Activated B cell treated with CpG ODN at 0.5 μM for 24 hours (primary cell): Measurements from ENCODE around the gene SH3PXD2A. TPM values are rescaled to one million over a fixed set of nuclear protein-coding genes. Genes with fewer than 3 reads are reported as not detected.

Experiments
- ATAC-seq: fragments of 200-7000 bp; cut with Tn5 transposase; one replicate; pipeline ENCODE4 v1.10.0; 2021; ENCODE audit warnings: low read depth, mild to moderate bottlenecking, moderate library complexity
- CTCF ChIA-PET: fragments of 350-600 bp; sonication (Branson Sonifier 250); formaldehyde crosslinking; loops from one replicate; lab custom pipeline; 2021; ENCODE audit warnings: antibody characterized with exemption; lab: Charles Lee
- POLR2A ChIA-PET: fragments of 350-600 bp; sonication (Branson Sonifier 250); formaldehyde crosslinking; loops from one replicate; lab custom pipeline; 2021; ENCODE audit warnings: antibody characterized with exemption; lab: Charles Lee
- DNase-seq: peaks from one replicate; pipeline ENCODE4 v3.0.0; 2022
- H3K27ac Mint-ChIP-seq: one replicate; pipeline ENCODE4 v1.8.0; 2020; ENCODE audit warnings: mixed read lengths
- H3K27me3 Mint-ChIP-seq: one replicate; pipeline ENCODE4 v1.8.0; 2021; ENCODE audit warnings: mixed read lengths
- H3K36me3 Mint-ChIP-seq: one replicate; pipeline ENCODE4 v1.8.0; 2021; ENCODE audit warnings: low read depth, mixed read lengths
- H3K4me1 Mint-ChIP-seq: one replicate; pipeline ENCODE4 v1.8.0; 2021; ENCODE audit warnings: mixed read lengths
- H3K4me3 Mint-ChIP-seq: one replicate; pipeline ENCODE4 v1.8.0; 2020; ENCODE audit warnings: mild to moderate bottlenecking, mixed read lengths
- H3K9me3 Mint-ChIP-seq: one replicate; pipeline ENCODE4 v1.8.0; 2020; ENCODE audit warnings: mixed read lengths
- intact Hi-C: fragments of 100-400 bp; cut with micrococcal nuclease; formaldehyde crosslinking; loops from one replicate; pipeline ENCODE4 v1.15.1; 2024
- total RNA-seq: library from RNA; stranded (reverse); gene quantifications from 2 replicates; pipeline ENCODE4 v1.2.3, GENCODE V29; 2022
- TF ChIP-seq, protein P1 (sequence below): fragments of 200-600 bp; IDR thresholded peaks from one replicate; pipeline ENCODE4 v1.8.0; 2022; ENCODE audit warnings: antibody characterized with exemption, mild to moderate bottlenecking

SH3PXD2A gene
- total RNA-seq, 1 donor from 2014 or later: 18.2 TPM

DNA sequence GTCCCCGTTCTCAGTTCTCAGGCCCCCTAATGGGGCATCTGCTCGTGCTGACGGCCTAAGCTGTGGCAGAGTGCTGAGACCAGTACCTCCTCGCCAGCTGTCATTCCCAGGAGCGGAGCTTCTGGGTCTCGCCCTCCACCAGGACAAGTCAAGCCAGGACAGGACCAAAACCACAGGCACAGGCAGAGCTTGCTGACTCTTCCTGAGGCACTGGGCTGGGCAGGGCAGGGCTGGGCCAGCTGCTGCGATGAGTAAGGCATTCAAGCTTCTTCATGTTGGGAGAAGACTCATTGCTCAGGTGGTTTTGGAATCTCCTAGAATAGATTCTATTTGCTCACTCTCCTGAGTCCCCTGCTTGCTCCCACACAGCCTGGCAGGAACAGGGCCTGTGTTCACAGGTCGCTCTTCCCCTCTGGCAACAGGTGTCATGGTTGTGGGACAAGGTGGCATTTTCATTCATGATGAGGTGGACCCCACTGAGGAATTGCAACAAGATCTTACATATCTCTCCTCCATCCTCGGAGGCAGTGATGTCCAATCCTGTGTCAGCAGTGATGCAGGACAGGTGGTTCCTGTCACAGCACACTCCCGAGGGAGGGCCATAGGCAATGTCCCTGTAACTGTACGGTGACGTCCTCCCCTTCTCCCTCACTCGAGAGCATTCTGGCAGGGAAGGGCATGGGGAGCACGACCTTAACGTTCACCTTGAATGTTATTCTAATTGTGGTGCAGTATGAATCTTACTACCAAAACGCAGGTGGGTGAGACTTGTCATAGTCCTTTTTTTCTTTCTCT lies 17.0 kb upstream of the SH3PXD2A start:
- Mint-ChIP-seq H3K4me1 (peaks cover 8% of the 10 kb centered on the region), H3K27me3 (no peaks in the 10 kb centered on the region), H3K36me3 (peaks cover 11% of the 10 kb centered on the region), H3K4me3 (no peak overlapping the region), H3K9me3 (no peaks in the 10 kb centered on the region), H3K27ac (no peak overlapping the region)
- DNase-seq: no peak
- no peak for ATAC-seq
- ChIA-PET CTCF (no interaction called here), POLR2A (no interaction called here)
- TF ChIP-seq, protein P1, sequence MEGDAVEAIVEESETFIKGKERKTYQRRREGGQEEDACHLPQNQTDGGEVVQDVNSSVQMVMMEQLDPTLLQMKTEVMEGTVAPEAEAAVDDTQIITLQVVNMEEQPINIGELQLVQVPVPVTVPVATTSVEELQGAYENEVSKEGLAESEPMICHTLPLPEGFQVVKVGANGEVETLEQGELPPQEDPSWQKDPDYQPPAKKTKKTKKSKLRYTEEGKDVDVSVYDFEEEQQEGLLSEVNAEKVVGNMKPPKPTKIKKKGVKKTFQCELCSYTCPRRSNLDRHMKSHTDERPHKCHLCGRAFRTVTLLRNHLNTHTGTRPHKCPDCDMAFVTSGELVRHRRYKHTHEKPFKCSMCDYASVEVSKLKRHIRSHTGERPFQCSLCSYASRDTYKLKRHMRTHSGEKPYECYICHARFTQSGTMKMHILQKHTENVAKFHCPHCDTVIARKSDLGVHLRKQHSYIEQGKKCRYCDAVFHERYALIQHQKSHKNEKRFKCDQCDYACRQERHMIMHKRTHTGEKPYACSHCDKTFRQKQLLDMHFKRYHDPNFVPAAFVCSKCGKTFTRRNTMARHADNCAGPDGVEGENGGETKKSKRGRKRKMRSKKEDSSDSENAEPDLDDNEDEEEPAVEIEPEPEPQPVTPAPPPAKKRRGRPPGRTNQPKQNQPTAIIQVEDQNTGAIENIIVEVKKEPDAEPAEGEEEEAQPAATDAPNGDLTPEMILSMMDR: no peak
- intact Hi-C loops: no loop called here

DNA sequence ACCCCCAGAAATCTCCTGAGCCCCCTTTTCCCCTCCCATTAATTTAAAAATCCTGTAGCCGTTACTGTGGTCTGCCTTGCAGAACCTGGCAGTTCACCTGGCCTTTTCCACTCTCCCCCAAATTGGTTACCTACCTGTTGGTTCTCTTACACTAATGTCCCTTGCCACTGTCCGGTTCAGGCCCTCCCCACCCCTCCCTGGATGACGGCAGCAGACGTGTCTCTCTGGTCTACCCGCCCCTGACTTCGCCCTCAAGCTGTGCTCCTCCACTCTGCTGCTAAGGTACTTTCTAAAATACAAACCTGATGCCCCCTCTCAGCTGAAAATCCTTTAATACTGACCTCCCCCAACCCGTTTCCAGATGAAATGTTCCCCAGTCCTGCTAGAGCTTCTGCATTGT lies 15.6 kb upstream of the SH3PXD2A start:
- POLR2A ChIA-PET: no interaction called here
- ATAC-seq: no peak
- Mint-ChIP-seq H3K36me3 (peaks cover 9% of the 10 kb centered on the region), H3K4me3 (no peak overlapping the region), H3K27me3 (no peaks in the 10 kb centered on the region), H3K27ac (no peak overlapping the region), H3K9me3 (no peaks in the 10 kb centered on the region), H3K4me1 (peaks cover 8% of the 10 kb centered on the region)
- CTCF ChIA-PET: no interaction called here
- intact Hi-C loops: no loop called here
- DNase-seq: no peak
- TF ChIP-seq, protein P1: no peak

DNA sequence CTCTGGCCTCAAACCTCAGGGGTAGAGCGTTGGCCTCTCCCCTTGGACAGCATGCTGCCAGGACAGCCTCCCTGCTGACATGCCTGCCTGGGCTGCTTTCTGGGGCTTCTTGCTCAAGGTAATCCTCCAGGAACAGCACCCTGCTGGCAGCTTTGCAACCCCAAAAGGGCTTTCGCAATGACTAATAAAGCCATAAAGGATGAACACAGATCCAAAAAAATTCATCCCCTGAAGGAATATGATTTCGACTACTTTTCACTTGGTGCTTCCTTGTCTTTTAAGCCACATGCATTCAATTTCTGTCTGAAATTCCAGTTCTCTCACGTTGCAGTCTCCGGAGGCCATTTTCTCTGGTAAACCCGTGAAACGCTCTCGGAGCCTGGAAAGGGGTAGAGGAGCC lies 15.1 kb upstream of the SH3PXD2A start:
- TF ChIP-seq, protein P1: no peak
- intact Hi-C loops: no loop called here
- peaks cover 9% of the 10 kb centered on the region for H3K36me3 Mint-ChIP-seq
- no peaks in the 10 kb centered on the region for H3K27me3 Mint-ChIP-seq
- peaks cover 8% of the 10 kb centered on the region for H3K4me1 Mint-ChIP-seq
- H3K27ac Mint-ChIP-seq: no peak overlapping the region
- POLR2A ChIA-PET: no interaction called here
- DNase-seq (no peak), ATAC-seq (no peak)
- CTCF ChIA-PET: no interaction called here
- H3K4me3 Mint-ChIP-seq: no peak overlapping the region
- H3K9me3 Mint-ChIP-seq: peaks cover under 1% of the 10 kb centered on the region

DNA sequence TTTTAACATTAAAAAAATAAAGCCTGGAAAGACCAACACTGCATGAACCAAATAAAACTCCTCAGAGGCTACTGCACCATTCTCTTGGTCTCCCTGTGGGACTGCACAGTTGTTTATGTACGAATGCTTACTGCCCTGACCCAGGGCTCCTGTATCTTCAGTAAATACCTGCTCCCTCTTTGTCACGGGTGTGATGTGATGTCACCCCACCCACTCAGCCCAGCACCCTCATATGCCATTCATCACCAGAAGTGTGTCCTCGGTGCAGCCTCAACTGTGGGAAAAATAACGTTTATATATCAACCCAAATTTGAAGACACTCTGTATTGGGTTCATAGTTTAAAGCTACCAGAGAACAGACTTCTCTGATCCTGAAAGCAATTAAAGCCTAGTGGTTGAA lies 14.0 kb upstream of the SH3PXD2A start:
- H3K36me3 Mint-ChIP-seq: peaks cover 9% of the 10 kb centered on the region
- peaks cover 4% of the 10 kb centered on the region for H3K27me3 Mint-ChIP-seq
- intact Hi-C loops: no loop called here
- ChIA-PET CTCF (interaction anchor here (1.0 kb wide), 1 partner anchor 15 kb away, joined by 3 read pairs; no protein-coding TSS in a partner anchor), POLR2A (no interaction called here)
- ATAC-seq (no peak), DNase-seq (no peak)
- H3K27ac Mint-ChIP-seq: no peak overlapping the region
- peaks cover 11% of the 10 kb centered on the region for H3K9me3 Mint-ChIP-seq
- peaks cover 8% of the 10 kb centered on the region for H3K4me1 Mint-ChIP-seq
- no peak overlapping the region for H3K4me3 Mint-ChIP-seq
- TF ChIP-seq, protein P1: no peak

DNA sequence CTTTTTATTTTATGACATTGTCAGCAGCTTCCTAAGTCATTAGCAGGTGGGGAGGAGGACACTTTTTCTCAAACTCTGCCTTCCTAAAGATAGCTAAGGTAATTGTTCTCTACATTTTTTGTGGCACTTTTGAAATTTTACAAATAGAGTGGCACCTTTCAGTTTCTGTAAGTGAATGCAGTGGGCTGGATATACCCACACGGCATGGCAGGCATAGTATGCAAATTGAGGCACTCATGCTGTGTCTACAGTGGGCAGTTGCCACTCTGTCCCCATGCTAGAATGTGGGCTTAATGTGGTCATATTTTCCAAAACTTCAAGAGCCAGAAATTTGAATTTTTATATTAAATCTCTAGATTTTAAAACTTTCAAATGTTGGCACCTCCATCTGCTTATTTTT lies 12.8 kb upstream of the SH3PXD2A start:
- no peak overlapping the region for H3K27ac Mint-ChIP-seq
- TF ChIP-seq, protein P1: no peak
- peaks cover 4% of the 10 kb centered on the region for H3K27me3 Mint-ChIP-seq
- H3K9me3 Mint-ChIP-seq: peaks cover 15% of the 10 kb centered on the region
- intact Hi-C loops: no loop called here
- peaks cover 8% of the 10 kb centered on the region for H3K4me1 Mint-ChIP-seq
- CTCF ChIA-PET: no interaction called here
- DNase-seq (no peak), ATAC-seq (no peak)
- H3K36me3 Mint-ChIP-seq: peaks cover 9% of the 10 kb centered on the region
- no peak overlapping the region for H3K4me3 Mint-ChIP-seq
- POLR2A ChIA-PET: no interaction called here
